NCI-H2227 treated with DMSO at 0.1 percent for 48 hours (cell line): ENCODE results near the gene DUOX2.
"Not testable (repeated sequence)": the region's sequence is repeated elsewhere in the genome, so short reads cannot be mapped to it uniquely, and the experiment has no call there.

Experiments
- DNase-seq: peaks from one replicate; lab custom pipeline; 2025; lab: John Stamatoyannopoulos, UW

Gene DUOX2

DNA sequence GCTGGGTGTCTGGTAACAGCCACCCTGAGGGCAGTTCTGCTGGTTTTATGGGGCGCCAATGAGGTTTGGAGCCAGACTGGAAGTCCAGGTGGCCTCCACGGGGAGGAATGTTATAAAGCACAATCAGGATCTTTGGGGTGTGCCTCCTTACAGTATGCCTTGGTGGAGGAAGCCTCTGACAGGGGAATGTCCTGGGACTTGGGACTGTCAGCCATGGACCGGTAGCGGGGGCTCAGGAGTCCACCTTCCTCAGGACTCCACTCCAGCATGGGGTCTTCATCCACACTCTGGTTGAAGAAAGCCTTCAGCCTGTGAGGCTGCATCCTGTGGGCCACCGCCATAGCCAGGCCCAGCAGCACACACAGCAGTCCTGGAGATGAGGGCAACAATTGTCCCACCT is 5.0 kb upstream of the DUOX2 start:
- no peak for DNase-seq

- peak; percentile 75 for DNase-seq
Observed at GRCh38 chr15:45118131-45118588, 4.2 kb upstream of the DUOX2 start.

- DNase-seq, result no peak
Observed at GRCh38 chr15:45117308-45118130, 3.5 kb upstream of the DUOX2 start.

- no peak for DNase-seq
Observed at GRCh38 chr15:45116482-45117307, 2.7 kb upstream of the DUOX2 start.

DNA sequence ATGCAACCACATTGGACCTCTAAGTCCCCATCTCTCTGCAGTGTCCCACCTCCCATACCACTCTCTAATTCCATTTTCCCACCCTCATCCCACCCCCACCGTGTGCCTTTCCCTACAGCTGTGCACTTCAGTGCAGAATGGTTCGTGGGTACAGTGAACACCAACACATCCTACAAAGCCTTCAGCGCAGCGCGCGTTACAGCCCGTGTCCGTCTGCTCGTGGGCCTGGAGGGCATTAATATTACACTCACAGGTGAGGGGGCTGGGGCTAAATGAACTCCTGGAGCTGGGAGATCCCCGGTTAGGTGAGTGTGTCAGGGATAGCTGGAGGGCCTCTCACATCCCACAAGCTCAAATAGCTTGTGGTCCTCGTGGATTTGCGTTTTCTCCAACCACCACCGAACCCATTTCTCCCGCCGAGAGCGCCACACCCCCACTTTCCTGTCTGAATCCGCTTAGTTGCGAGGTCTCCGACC is 2.1 kb upstream of the DUOX2 start:
- DNase-seq, result no peak

DNA sequence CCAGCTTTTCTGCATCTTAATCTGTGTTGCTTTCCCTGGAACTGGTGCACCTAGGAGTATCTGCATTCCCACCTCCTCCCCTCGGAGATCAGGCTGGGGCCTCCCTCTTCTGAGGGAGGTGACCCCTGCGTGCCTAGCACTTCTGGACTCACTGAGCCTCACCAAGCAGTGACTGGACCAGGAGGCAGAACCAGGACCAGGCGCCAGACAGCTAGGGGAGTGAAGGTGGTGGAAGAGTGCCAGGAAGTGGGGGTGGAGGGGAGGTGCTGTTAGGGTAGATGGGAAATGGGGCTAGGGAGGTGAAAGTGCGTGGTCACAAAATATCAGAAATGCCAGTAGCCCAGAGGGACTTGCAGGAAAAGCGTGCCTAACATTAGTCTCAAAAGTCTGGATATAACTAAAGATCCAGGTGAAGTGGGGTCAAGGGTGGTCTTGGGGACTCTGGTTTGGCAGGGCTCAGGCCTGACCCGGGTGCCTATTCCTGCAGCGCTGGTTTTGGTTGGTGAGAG is 1.4 kb upstream of the DUOX2 start:
- DNase-seq, result no peak

GRCh38 chr15:45114751-45115085 is 746 bp upstream of the DUOX2 start:
- no peak for DNase-seq

DNA sequence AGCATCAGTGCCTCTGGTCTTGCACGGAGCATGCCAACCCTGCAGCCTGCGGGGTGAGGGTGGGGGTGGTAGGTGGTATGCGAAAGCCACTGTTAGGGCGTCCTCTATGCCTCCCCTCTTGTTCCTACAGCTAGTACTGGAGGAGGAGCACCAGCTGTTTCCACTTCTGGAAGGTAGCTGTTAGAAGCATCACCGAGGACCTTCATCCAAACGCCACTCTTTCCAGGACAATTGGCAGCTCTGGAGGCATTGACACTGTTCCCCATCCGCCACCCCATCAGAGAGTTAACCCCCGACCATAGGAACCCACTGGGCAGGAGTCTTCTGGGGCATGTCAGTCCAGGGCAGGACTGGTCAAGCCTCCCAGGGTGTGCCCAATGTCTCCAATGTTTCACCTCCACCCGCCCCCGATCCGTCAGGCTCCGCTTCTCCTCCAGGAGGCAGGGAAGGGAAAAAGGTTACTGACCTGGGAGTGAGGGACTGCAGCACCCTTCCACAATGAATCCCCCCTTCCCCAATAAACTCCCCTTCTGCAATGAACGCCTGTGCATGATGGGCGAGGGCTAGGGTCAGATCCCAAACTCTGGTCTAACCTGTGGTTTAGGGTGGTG is 487 bp downstream of the DUOX2 start:
- no peak for DNase-seq

DNA sequence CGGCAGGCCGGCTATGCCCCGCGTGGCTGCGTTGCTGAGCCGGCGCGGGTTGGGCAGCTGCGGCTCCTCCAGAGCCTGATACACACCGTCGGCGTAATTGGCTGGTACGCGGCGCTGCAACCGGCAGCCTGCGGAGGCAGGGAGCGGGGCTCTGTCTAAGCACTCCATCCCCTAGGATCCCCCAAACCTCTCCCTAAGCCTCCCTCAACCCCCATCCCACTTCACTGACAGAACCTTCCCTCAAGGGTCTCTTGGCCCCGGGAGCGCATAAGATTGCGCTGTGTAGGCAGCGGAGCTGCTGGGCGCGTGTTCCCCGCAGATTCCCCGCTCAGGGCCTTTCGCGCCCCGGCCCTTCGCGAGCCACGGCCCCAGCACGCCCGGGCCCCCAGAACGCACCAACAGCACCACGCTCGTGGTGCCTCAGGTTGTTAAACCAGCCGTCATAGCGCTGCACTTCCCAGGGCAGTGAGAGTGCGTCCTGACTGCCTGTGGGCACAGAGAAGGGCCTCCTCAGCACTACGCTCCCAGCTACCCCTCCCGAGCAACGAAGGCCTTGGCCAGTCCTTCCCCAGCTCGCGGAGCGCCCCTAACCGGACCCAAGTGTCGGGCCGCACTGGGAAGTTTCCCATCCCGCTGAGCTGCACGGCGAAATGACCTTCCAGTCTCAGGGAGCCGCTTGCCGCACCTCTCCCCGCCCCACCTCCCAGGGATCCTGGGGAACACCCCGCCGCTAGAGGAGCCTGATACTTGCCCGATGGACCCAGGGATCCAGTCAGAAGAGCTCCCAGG is 1.2 kb downstream of the DUOX2 start:
- no peak for DNase-seq

DNA sequence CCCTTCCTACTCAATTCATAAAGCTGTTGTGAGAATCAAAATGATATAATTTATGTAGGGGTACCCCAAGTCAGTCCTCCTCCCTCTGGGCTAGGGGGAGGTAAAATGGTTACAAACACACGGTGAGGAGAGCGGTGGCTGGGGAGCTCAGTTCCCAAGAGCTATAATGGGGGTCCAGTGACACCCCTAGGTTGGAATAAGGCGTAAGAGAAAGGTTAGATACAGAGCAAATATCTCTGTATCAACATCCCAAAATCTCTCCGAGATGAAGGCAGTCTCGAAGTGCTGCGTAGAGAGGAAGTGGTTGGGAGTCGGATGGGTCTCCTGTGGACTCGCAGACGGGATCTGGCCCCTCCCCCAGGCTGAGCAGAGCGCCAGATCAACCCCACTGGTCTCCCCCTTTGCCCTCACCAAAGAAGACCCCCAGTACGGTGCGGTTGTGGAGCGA is 1.8 kb downstream of the DUOX2 start:
- no peak for DNase-seq

- no peak for DNase-seq
Observed at GRCh38 chr15:45111390-45112142, 2.4 kb downstream of the DUOX2 start.

DNA sequence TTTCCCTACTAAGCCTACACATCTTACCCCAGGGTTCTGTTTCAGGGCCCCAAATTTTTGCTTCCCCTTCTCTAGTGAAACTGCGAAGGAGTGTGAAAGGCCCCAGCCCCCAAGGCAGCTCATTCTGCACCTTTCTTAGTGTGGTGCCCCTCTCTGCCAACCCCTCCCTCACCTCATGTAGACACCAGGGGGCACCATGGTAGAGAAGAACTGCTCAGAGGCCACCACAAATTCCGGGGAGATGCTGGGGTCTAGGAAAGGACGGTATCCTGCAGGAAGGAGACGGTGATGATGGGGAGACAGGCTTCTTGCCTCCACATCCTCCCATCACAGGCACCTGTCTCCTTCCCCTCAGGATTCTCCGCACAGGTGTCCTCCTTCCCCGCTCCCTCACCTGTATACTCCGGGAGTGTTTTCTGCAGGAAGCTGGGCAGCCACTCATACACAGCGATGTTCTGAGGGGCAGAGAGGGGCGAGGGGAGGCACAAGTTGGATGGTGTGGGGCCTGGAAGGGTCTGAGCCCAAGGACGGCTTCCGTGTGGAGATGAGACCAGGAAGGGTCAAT is 3.6 kb downstream of the DUOX2 start:
- DNase-seq, result no peak

DNA sequence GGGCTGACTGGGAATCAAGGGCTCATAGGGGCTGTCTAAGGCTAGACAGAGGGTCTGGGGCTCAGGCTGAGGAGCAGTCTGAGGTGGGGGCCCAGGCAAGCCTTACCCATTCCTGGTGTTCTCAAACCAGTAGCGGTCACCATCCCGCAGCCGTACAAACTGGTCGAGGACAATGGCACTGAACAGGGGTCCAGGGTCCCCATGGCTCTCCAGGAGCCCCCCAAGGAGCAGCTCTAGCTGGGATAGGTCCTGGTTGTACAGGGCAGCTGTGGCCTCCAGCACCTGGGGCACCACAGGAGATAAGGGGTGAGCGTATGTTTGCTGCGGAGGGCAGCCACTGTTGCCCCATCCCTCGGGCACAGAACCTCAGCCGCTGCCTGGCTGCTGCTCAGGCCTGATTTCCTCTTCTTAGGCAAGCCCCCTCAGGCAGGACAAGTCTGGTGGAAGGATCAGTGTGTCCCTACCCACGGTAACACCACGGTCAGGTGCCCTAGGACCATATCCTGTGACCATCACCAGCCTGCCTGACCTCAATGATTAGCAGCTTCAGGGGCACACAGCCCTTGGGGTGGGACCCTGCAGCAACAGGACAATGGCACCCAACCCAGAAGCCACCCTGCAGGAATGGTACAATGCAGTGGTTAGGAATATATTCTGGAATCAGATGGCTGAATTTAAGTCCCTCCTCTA is 5.9 kb downstream of the DUOX2 start:
- no peak for DNase-seq

- no peak for DNase-seq
Observed at GRCh38 chr15:45106002-45106790, 7.8 kb downstream of the DUOX2 start.

DNA sequence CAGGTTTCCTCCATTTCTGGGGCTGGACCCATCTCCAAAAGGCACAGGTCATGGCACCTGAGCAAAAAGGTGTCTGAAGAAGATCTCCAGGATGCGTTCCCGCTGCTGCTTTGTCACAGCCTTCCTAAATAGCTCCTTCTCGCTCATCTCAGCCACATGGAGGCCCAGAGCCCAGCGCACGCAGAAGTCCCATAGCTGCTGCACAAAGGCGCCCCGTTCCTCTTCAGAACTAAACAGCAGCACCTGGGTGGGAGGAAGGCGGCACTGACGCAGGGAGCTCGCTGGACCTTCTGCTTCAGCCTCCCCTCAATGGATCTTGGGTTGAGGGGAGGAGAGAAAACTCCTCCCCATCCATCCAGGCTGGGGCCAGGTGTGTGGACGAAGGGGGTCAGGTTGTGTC is 8.4 kb downstream of the DUOX2 start:
- DNase-seq, result no peak

DNA sequence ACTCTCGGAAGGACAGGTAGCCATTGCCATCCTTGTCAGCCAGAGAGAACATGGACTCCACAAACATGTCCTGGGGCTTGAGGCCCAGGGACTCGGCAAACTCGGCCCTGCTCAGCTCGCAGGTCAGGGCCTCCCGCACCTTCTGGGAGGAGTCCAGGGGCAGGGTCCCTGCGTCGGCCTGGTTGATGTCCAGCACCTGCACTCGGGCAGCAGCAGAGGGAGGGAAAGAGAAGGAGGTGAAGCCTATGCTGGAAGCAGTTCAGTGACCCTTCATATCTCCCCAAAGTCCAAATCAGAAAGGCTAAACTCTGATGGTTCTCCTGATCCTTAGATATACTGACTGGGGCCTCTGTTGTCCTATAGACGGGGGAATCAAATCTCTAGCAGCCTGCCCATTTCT is 9.8 kb downstream of the DUOX2 start:
- DNase-seq, result not testable (repeated sequence)

- no peak for DNase-seq
Observed at GRCh38 chr15:45102226-45102625, 11.7 kb downstream of the DUOX2 start.

GRCh38 chr15:45101749-45102148 is 12.2 kb downstream of the DUOX2 start:
- no peak for DNase-seq
